NT2/D1 (cell line): ENCODE results near the gene PLA2G6.

ENCODE experiments used
- SUZ12 ChIP-seq: IDR thresholded peaks from 2 replicates; pipeline ENCODE4 v1.6.1; 2011; ENCODE audit not compliant: insufficient read length, insufficient read depth; ENCODE audit errors: extremely low read depth
- YY1 ChIP-seq: IDR thresholded peaks from 2 replicates; pipeline ENCODE4 v1.6.1; 2011; ENCODE audit not compliant: insufficient read length, insufficient read depth
- ZNF274 ChIP-seq: IDR thresholded peaks from 2 replicates; pipeline ENCODE4 v1.6.1; 2011; ENCODE audit warnings: mild to moderate bottlenecking, low read depth, low read length

DNA sequence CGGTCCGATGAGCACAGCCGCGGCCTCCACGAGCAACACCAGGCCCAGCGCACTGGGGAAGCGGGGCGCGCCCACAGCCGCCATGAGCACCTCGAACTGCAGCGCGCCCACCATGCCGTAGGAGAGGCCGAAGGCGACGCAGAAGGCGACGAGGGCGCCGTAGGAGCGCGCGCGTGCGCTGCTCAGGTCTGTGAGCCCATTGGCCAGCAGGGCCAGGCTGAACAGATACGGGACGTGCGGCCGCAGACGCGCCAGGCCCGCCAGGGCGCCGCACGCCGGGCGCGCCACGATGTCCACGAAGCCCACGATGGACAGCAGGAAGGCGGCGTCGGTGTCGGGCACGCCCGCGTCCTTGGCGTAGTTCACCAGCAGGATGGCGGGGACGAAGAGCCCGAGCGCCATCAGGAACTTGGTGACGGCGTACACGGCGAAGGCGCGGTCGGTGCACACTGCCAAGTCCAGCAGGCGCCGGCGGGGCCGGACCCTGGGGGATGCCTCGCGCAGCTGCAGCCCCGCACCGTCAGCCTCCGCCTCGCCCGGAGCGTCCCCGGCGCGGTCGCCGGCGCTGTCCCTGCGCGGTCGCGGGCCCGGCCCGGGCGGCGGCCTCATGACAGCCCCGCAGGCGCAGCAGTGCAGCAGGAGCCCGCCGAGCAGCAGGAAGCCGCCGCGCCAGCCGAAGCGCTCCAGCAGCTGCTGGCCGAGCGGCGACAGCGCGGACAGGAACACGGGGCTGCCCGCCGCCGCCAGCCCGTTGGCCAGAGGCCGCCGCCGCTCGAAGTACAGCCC lies 100.6 kb downstream of the PLA2G6 start:
- no peak for TF ChIP-seq YY1
- no peak for TF ChIP-seq ZNF274
- TF ChIP-seq SUZ12 = no peak
